ENCODE measurements around the gene SERPINB10. TPM values are rescaled to one million over a fixed set of nuclear protein-coding genes. Genes with fewer than 3 reads are reported as not detected.

SERPINB10 gene
- total and polyA plus RNA-seq, 2 of the 8 experiments (the other 6 are each of a cell fraction or from before 2014, with no cell fraction given) = not detected

GRCh38 chr18:63909870-63910269, 2.1 kb downstream of the SERPINB10 start:
- no peaks in the 10 kb centered on the region for H3K79me1 ChIP-seq (ENCODE audit: low read depth, low read length)
- H2BK20ac ChIP-seq (ENCODE audit: low read length) = no peak overlapping the region
- FAIRE-seq (no peak), DNase-seq (ENCODE audit: low read depth in 1 of 2, low spot score in 2 of 2) (no peak)
- no peaks in the 10 kb centered on the region for H4K20me1 ChIP-seq (replicated peaks in 1 of 2; ENCODE audit: control insufficient read depth in 1 of 2, insufficient read depth in 2 of 2, low read length in 2 of 2)
- no peak overlapping the region for H3K56ac ChIP-seq (replicated peaks; ENCODE audit: insufficient read length, low read depth, low read length)
- H2BK120ac ChIP-seq (replicated peaks; ENCODE audit: low read depth, low read length) = no peak overlapping the region
- H2BK12ac ChIP-seq (ENCODE audit: low read depth, low read length) = no peak overlapping the region
- H2BK15ac ChIP-seq (ENCODE audit: low read length) = no peak overlapping the region
- TF ChIP-seq SP4 (IDR thresholded peaks at IDR 0.05; ENCODE audit: low read length) (no peak), ZNF274 (IDR thresholded peaks at IDR 0.05; ENCODE audit: borderline replicate concordance, extremely low read depth, low read length) (no peak), POU5F1 (IDR thresholded peaks at IDR 0.05; ENCODE audit: low read depth, low read length) (no peak), SP2 (IDR thresholded peaks at IDR 0.05; ENCODE audit: low read length) (no peak), KDM1A (IDR thresholded peaks at IDR 0.05; ENCODE audit: borderline replicate concordance, low read length) (no peak), CHD1 (IDR thresholded peaks at IDR 0.05; ENCODE audit: low read depth, low read length) (no peak), SIN3A (conservative IDR thresholded peaks at IDR 0.05 in 1 of 2, IDR thresholded peaks at IDR 0.05 in 1 of 2; ENCODE audit: low read depth in 1 of 2, low read length in 2 of 2) (no peak), KDM5A (IDR thresholded peaks at IDR 0.05; ENCODE audit: low read length) (no peak), SAP30 (IDR thresholded peaks at IDR 0.05; ENCODE audit: insufficient read depth, insufficient replicate concordance, low read length) (no peak)
- ChIA-PET CTCF (ENCODE audit: partially characterized antibody) (interaction anchor here (0.8 to 0.9 kb wide), 2 partner anchors 23 to 34 kb away, joined by 3 read pairs; no protein-coding TSS in a partner anchor), POLR2A (ENCODE audit: partially characterized antibody) (no interaction called here)
- no peak overlapping the region for H2BK5ac ChIP-seq (ENCODE audit: low read depth, low read length)
- WGBS, 2 experiments (ENCODE audit: extremely low coverage in 1 of 2, insufficient coverage in 1 of 2, insufficient read length in 1 of 2, insufficient replicate concordance in 2 of 2, low coverage in 1 of 2, low lambda C conversion rate in 2 of 2, missing lambda C conversion rate in 1 of 2) = 91% methylated on average over 2 of the region's 2 CpGs; no CpG with 5 or more reads in 1 of the 2 experiments
- no peak overlapping the region for H3K4me2 ChIP-seq (ENCODE audit: insufficient read depth in 1 of 2, low read depth in 2 of 2, low read length in 2 of 2)
- no peak overlapping the region for H3K23ac ChIP-seq (ENCODE audit: insufficient read length)
- no peak overlapping the region for H3K4ac ChIP-seq (replicated peaks; ENCODE audit: insufficient read length, low read depth, low read length)
- peaks cover 0 to 7% of the 10 kb centered on the region in 2 experiments; a peak in 1 of 4 replicates for H3K9me3 ChIP-seq (ENCODE audit: insufficient read depth in 2 of 2, low read depth in 1 of 2, low read length in 1 of 2)
- no peak overlapping the region for H2AFZ ChIP-seq (ENCODE audit: low read length)
- no peak overlapping the region for H3K9ac ChIP-seq (replicated peaks in 1 of 4; ENCODE audit: extremely low read depth in 1 of 4, low read depth in 3 of 4, low read length in 3 of 4)
- H4K91ac ChIP-seq (replicated peaks; ENCODE audit: insufficient read length, low read length) = no peak overlapping the region
- H3K27me3 ChIP-seq (replicated peaks in 1 of 4; ENCODE audit: control insufficient read depth in 3 of 4, extremely low read depth in 1 of 4, insufficient read depth in 3 of 4, low read length in 3 of 4) = no peaks in the 10 kb centered on the region
- H3K14ac ChIP-seq (ENCODE audit: insufficient read length) = no peak overlapping the region
- no peak overlapping the region for H3K4me3 ChIP-seq (ENCODE audit: extremely low read depth in 1 of 4, insufficient read depth in 2 of 4, low read depth in 3 of 4, low read length in 4 of 4)
- no peak overlapping the region for H4K8ac ChIP-seq (ENCODE audit: extremely low read depth, insufficient read depth, low read length)
- no peaks in the 10 kb centered on the region for H3K36me3 ChIP-seq (ENCODE audit: control insufficient read depth in 2 of 4, insufficient read depth in 4 of 4, low read length in 3 of 4)
- no peaks in the 10 kb centered on the region for H3K23me2 ChIP-seq (ENCODE audit: low read depth, low read length)
- H3K4me1 ChIP-seq (replicated peaks in 1 of 4; ENCODE audit: control insufficient read depth in 3 of 4, insufficient read depth in 4 of 4, low read length in 3 of 4) = peaks cover 0 to 2% (median 0%) of the 10 kb centered on the region in 4 experiments; a peak in 1 of 7 replicates
- no peak overlapping the region for H2AK5ac ChIP-seq (ENCODE audit: low read depth, low read length)
- H4K5ac ChIP-seq (ENCODE audit: insufficient read length, low read depth, low read length) = no peak overlapping the region
- H3K79me2 ChIP-seq (ENCODE audit: control insufficient read depth in 1 of 2, insufficient read depth in 2 of 2, low read length in 2 of 2) = no peaks in the 10 kb centered on the region
- no peak overlapping the region for H3K18ac ChIP-seq (ENCODE audit: extremely low read depth, low read length)
- no peak overlapping the region for H3K27ac ChIP-seq (ENCODE audit: low read depth, low read length)

Measured in H1 (cell line).